Osteoblast (primary cell): Measurements from ENCODE around the gene HIRIP3. TPM values are rescaled to one million over a fixed set of nuclear protein-coding genes. Genes with fewer than 3 reads are reported as not detected.

ENCODE experiments used
- DNase-seq: peaks from one replicate; pipeline ENCODE4 v3.0.0; 2011; ENCODE audit warnings: low spot score, mixed read lengths; ENCODE audit not compliant: insufficient read length; ENCODE audit errors: missing footprints
- H2AFZ ChIP-seq: 2 replicates; pipeline ENCODE4 v1.6.0; 2011; ENCODE audit warnings: mild to moderate bottlenecking, low read length
- H3K27ac ChIP-seq: 2 replicates; pipeline ENCODE4 v1.5.1; 2011; ENCODE audit warnings: mild to moderate bottlenecking, low read depth, low read length, moderate library complexity
- H3K27me3 ChIP-seq: 2 replicates; pipeline ENCODE4 v1.6.0; 2012; ENCODE audit warnings: mild to moderate bottlenecking, control low read depth, inconsistent platforms, low read length, moderate library complexity; ENCODE audit not compliant: insufficient read depth
- H3K36me3 ChIP-seq: 2 replicates; pipeline ENCODE4 v1.5.1; 2011; ENCODE audit warnings: mild to moderate bottlenecking, low read length, control low read depth, moderate library complexity; ENCODE audit not compliant: insufficient read depth
- H3K4me1 ChIP-seq: 2 replicates; pipeline ENCODE4 v1.5.1; 2011; ENCODE audit warnings: mild to moderate bottlenecking, low read length, control low read depth, moderate library complexity; ENCODE audit not compliant: insufficient read depth
- H3K4me2 ChIP-seq: 2 replicates; pipeline ENCODE4 v1.6.0; 2011; ENCODE audit warnings: mild to moderate bottlenecking, low read length; ENCODE audit not compliant: insufficient read depth
- H3K4me3 ChIP-seq: fragments of 200-600 bp; sonication (generic); 3 replicates; pipeline ENCODE4 v1.5.1; 2012; ENCODE audit warnings: mild to moderate bottlenecking, low read length, inconsistent platforms; ENCODE audit not compliant: insufficient read depth
- H3K79me2 ChIP-seq: 2 replicates; pipeline ENCODE4 v1.6.0; 2012; ENCODE audit warnings: mild to moderate bottlenecking, low read length, control low read depth, inconsistent platforms; ENCODE audit not compliant: insufficient read depth
- H3K9me3 ChIP-seq: 2 replicates; pipeline ENCODE4 v1.5.1; 2011; ENCODE audit warnings: low read depth, low read length, control low read depth
- H4K20me1 ChIP-seq: 2 replicates; pipeline ENCODE4 v1.6.0; 2012; ENCODE audit warnings: mild to moderate bottlenecking, low read length, control low read depth; ENCODE audit not compliant: insufficient read depth
- CTCF ChIP-seq: IDR thresholded peaks from 2 replicates; pipeline ENCODE4 v1.5.1; 2011; ENCODE audit warnings: mild to moderate bottlenecking, low read depth, low read length, moderate library complexity; ENCODE audit errors: extremely low read depth
- total RNA-seq: library from RNA; depleted of rRNA; stranded (reverse); fragments of >200 nt; gene quantifications from 2 replicates; pipeline ENCODE4 v1.2.3, GENCODE V29; 2012

Gene HIRIP3
- total RNA-seq, 1 donor, result 5.8 TPM

GRCh38 chr16:30010844-30011713, 15.7 kb upstream of the HIRIP3 start, which contains the start of gene DOC2A:
TSS of gene DOC2A (minus strand) at chr16:30011027. CDS start at chr16:30010222, 805 bp downstream.
- H3K27ac ChIP-seq, result no peak within 1 kb of the TSS
- peak; percentile 87 for DNase-seq
- no peak within 1 kb of the TSS for H2AFZ ChIP-seq
- TF ChIP-seq CTCF, result no peak
- H3K9me3 ChIP-seq, result no peaks in the 10 kb centered on the region
- H3K27me3 ChIP-seq, result peaks cover 30% of the 10 kb centered on the region
- H4K20me1 ChIP-seq, result no peaks in the 10 kb centered on the region
- peak within 1 kb of the TSS; percentile 25 for H3K4me3 ChIP-seq
- H3K4me2 ChIP-seq, result peak within 1 kb of the TSS; percentile 48
- H3K79me2 ChIP-seq, result no peaks in the 10 kb centered on the region
- no peaks in the 10 kb centered on the region for H3K36me3 ChIP-seq
- peaks cover 6% of the 10 kb centered on the region for H3K4me1 ChIP-seq

GRCh38 chr16:30009990-30010843, 14.8 kb upstream of the HIRIP3 start:
- no peak overlapping the region for H3K4me2 ChIP-seq

GRCh38 chr16:30009085-30009862, 13.9 kb upstream of the HIRIP3 start:
- Histone ChIP-seq H3K27ac (no peak overlapping the region), H2AFZ (no peak overlapping the region), H3K4me1 (peaks cover 6% of the 10 kb centered on the region), H3K4me3 (no peak overlapping the region), H3K79me2 (no peaks in the 10 kb centered on the region), H3K27me3 (peaks cover 30% of the 10 kb centered on the region), H3K9me3 (no peaks in the 10 kb centered on the region), H4K20me1 (no peaks in the 10 kb centered on the region), H3K4me2 (no peak overlapping the region), H3K36me3 (no peaks in the 10 kb centered on the region)
- TF ChIP-seq CTCF, result no peak
- DNase-seq, result peak; percentile 95

More at GRCh38 chr16:30009990-30010843, 14.8 kb upstream of the HIRIP3 start:
- Histone ChIP-seq H4K20me1 (no peaks in the 10 kb centered on the region), H3K36me3 (no peaks in the 10 kb centered on the region), H3K9me3 (no peaks in the 10 kb centered on the region), H3K27ac (no peak overlapping the region), H3K4me1 (peaks cover 6% of the 10 kb centered on the region), H3K4me3 (no peak overlapping the region), H2AFZ (no peak overlapping the region), H3K79me2 (no peaks in the 10 kb centered on the region), H3K27me3 (peaks cover 30% of the 10 kb centered on the region)
- peak; percentile 89 for DNase-seq
- no peak for TF ChIP-seq CTCF
